GM21825 (cell line): ENCODE measurements around the gene MED12L.

Experiments used
- ATAC-seq: cut with Tn5 transposase; IDR thresholded peaks from one replicate; pipeline ENCODE4 v1.9.1; 2021; ENCODE audit warnings: mild to moderate bottlenecking, moderate library complexity; ENCODE audit not compliant: unreplicated experiment

Gene MED12L

DNA sequence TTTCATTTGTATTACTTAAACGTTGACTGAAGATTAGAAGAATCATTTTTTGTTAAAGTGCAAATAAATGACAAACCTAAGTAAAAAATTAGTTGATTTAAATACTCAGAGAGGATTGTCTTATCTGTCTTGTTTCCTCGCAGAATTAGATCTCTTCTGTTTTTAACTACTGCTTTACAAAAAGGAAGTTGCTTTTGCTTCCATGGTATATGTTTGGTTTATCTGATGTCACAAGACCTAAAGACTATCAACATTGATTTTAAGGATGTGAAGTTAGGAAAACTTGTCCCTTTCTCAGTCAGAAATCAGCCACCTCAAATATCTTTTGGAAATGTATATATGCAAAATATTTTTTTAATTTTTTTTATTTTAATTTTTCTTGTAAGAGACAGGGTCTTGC is 88.9 kb downstream of the MED12L start:
- no peak for ATAC-seq

DNA sequence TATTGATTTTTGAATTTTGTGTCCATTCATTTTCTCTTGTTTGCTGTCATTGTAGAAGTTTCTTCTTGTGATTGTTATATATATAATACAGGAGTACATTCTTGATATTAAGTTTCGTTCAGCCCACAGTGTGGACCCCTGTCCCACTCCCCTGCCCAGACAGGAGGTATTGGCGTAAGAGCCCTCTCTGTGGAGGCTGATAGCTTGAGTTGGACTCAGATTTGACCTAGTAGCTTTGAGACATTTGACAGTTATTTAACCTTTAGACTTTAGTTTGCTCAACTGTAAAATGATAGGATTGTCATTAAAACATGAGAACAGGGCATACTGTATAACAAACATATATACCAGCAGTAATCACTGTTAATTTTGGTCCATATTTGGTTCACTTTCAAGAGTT is 90.5 kb downstream of the MED12L start:
- ATAC-seq = no peak

DNA sequence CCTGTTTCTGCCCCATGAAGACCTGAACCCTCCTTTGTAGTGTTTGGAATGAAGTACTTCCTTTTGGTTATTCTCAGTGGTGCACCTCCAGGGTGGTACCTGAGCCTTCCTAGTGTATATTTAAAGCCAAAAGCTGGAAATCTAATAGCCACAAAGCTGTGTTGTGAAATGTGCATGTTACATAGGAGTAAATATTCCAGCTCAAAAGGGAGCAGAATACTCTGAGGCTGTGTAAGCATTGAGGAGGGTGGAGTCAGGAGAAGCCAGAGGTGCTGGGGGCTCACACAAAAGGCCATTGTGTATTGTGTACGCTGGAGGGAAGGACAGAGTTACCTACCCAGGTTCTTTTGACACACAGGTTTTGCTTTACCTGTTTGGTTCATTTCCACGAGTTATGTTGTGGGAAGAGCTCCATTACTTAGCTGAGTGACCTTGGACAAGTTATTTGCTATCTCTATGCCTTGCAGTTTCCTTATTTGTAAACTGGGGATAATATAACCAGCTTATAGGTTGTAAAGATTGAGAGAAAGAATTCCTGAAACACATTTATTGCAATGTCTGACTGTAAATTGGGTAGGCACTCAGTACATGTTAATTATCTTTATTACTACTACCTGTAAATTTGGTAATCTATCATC is 92.9 kb downstream of the MED12L start:
- no peak for ATAC-seq

DNA sequence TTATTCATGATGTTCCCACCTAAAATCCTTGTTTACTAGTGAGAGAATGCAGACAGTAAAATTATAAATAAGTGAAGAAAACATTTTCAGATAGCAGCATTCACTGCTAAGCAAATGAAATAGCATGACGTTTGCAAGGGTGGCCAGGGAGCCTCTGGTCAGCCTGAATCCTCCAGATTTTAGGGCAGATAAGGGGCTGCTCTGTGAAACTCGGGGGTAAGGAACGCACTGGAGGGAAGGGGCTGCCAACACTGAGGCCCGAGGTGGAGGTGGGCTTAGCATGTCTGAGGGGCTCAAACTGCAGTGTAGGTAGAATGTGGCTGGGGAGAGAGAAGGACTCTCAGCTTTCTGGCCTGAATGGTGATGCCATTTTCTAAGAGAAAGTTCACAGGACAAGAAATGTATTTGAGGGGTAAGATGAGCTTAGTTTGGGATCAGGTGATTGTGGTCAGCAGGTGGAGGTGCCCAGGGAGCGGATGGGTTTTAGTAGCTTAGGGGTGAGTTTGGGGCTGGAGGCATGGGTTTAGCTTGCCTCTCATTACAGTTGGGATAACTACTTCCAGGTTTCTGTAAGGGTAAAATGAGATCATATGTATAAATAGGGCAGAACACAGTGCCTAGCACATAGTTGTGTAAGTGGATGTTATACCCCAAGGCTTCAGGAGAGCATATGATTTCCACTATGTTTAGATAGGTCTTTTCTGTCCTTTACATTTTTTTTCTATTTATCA is 97.0 kb downstream of the MED12L start:
- ATAC-seq = no peak

DNA sequence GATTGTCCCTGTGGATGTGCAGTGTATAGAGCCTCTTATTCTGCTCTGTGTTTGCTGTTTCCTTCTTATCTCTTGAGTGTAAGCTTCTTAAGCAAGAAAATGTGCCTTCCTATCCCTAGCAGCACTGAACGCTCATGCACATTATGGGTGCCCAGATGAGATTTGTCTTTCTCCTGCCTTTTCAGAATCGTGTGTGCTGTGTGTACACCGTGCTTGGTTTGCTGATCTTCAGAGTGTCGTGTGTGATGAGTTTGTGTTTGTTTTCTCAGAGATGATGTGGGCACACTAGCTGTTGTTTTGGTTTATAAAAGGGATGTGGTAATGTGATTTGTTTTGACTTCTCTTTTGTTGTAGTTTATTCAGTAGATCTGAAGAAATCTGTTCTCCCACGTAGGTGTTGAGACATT is 97.8 kb downstream of the MED12L start:
- ATAC-seq = no peak

DNA sequence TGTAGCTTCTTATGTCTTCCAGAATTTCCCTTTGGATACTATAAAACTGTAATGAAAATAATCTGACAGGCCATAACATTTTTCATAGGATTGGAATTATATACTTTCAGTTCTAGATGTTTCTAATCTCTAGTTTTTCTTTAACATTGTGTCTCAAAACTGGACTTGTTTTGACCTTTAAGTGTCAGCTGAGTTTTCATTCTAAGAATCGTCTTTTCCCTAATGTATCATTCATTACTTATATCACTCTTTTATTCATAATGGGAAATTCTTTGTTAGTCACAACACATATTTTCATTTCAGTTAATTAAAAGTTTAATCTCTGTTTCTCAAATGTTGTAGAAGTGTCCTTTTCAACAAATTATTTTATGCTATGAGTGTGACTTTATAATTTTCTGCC is 105.6 kb downstream of the MED12L start:
- ATAC-seq = no peak

DNA sequence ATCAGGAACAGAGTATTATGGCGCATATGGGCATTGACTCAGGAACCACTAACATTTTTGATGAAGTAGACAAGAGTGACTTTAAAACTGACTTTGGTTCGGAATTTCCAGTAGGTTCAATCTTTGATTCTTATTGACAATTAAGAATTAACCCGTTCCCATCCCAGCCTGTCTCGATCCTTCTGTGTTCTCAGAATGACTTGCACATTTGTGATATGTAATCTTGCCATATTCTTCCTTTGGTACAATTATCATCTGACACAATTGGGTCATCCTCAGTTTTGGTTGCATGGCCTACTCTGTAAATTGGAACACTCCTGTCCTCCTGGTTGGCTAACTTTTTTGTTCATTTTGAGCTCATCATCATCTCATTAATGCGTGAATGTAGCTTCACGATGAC is 107.1 kb downstream of the MED12L start:
- ATAC-seq = no peak

DNA sequence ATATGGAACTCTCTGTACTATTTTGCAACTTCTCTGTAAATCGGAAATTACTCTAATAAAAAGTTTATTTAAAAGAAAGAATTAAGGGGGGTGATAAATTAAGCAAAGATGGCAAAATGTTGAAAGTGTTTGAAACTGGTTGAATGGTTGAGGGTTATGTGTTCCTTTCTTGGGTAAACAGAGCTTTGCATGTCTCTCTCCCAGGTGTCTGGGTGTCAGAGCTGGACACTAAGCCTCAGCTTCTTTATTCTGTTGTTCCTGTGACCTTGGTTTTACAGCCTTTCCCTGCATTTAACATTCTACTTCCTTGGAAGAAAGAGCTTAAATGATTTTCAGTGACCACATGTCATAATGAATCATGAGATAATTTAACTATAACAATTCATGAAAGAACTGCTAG is 110.4 kb downstream of the MED12L start:
- ATAC-seq = no peak

DNA sequence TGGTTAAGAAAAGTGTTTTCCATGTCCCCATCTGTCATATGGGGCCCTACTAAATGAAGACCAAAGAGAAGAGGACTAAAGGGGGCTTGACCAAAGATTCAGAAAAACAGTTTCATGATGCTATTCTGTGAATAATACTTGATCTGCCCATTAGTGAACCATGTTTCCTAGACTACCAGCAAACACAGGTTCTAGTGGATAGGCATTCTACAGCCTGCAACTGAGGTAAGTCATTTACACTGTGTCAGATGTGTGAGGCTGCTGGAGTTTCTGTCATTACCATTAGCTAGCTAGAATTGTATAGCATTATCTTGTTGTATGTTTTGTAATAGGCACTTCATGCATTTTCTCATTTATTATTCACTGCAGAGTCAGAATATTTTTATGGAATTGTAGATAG is 111.0 kb downstream of the MED12L start:
- ATAC-seq = no peak

DNA sequence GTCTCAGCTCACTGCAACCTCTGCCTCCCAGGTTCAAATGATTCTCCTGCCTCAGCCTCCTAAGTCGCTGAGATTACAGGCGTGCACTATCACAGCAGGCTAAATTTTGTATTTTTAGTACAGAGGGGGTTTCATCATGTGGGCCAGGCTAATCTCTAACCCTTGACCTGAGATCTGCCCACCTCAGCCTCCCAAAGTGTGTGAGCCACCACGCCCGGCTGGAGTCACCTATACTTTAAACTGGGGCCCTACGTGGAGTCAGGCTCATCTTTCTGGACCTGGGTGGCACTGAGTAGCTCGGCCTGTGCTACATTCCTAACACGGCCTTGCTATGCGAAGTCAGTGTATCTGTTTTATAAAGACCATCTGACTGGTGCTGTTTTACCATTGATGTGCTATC is 111.8 kb downstream of the MED12L start:
- no peak for ATAC-seq

DNA sequence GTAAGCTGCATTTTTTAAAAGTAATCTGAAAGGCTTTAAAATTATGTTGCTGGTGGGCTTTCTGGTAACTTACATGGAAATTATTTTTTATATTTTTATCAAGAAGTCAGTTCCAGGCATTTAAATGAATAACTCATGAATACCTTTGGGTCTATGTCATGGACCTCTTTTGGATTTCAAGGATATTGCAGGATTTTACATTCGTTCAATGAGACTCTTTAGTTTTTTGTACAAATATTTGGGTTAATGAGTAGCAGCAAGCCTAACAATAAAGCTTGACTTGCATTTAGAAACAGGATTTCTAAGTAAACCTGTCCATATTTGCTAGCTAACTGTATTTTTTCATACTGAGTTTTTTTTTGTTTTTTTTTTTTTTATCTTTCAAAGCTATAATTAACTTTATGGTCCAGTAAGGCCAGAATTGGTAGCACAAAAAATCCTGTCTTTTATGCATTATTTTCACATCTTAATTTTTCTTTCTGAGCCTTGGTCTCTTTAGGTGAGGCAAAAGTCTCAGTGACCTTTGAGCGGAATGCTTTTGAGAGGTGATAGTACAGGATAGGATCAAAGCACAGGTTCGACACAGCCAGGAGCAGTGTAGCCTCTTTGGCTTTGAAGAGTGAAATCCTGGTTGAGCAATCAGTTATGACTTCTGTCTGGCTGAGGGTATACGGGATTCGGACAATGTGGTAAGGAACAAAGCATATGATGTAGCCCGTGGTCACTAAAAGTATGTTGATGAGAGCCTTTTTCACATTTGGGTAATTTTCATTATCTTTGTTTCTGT is 112.7 kb downstream of the MED12L start:
- no peak for ATAC-seq

DNA sequence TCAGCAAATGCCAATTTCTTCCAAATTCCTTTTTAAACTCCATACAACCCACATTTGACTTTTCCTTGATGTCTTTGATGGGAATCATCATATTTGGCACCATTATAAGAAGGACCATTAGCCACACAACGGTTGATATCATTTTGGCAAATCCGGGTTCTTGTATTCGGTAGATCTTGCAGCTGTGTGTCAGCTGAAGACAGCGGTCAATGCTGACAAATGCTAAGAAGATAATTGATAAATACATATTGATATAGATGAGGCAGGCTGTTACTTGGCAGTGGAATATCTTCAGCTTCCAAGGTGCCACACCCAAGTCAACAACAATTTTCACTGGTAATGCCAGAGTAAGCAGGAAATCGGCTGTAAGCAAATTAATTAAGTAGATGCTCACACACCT is 113.4 kb downstream of the MED12L start:
- no peak for ATAC-seq

DNA sequence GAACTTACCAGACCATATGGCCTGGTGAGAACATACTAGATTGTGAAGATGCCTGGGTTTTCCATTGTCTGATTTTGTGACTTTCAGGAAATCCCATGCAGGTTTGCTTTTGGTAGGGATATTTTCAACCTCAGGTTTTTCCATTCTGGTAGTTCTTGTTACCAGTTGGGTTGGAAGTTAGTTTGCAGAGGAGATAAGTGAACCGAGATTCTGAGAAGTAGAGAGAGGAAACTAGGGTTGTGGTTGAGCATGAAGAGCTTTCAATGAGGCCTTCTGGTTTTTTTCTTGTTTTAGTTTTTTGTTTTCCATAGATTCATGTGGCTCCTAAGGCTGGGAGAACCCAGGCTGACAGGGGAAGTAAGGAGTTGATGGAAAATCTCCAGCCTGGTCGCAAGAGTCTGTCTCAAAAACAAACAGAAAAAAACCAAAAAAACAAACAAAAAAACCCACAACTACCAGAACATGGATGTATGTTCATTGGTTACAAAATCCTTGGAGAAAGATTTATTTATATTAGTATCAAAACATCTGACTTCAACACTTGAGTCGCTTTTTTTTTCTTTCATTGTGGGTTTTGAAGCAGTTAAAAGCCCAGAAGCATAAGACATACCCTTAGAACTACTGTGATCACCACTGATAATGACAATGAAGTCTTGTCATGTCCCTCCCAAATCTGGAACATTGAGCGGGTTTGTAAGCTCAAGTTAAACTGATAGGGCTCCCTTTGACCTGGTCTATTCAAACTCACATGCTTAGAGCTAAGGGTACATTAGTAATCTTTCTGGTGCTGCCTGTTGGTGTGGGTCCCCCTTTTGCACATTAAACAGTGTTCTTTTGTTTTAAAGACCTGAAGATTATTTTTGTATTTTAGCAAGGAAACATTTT is 114.3 kb downstream of the MED12L start:
- ATAC-seq = no peak

DNA sequence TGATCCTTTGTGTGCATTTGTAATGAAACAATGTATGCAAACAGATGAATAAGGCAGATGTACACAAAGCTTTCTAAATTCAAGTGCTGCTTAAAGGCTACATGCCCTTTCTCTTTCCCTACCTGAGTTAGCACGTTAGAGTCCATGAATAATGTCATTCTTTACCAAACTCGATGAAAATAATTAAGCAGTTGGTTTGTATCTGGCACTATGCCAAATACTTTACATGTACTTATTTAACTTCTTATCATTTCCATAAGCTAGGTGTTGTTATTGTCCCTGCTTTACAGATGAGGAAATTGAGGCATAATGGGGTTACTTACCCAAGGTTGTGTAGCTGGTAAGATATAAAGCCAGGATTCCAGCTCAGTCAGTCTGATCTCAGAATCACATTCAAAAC is 115.1 kb downstream of the MED12L start:
- ATAC-seq = no peak

DNA sequence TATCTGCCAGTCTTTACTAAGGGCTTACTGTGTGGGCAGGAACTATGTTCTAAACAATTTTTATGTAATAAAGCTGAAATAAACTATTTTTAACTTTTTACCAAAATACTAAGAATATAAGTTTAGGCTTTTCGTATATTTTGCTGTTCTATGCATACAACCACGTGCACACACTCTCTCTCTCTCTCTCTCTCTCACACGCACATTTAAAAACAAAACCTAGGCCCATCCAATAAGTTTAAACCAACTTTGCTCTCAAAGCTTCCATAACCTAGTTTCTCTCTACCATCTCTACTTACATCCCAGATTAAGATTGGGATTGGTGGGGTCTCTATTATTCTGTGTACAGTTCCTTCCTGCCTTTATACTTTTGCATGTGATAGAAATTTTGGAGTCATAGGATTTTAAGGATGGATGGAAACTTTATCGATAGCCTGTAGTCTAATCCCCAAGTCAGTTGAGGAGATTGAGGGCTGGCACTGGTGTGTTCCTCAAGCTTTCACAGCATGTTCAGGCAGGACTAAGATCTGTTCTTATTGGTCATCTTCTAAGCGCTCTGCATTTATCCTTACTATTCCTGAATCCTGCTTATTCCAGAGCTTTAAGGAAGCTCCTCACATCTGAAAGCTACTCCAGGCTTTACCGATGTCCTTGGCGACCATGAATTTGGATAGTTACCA is 115.7 kb downstream of the MED12L start:
- no peak for ATAC-seq

DNA sequence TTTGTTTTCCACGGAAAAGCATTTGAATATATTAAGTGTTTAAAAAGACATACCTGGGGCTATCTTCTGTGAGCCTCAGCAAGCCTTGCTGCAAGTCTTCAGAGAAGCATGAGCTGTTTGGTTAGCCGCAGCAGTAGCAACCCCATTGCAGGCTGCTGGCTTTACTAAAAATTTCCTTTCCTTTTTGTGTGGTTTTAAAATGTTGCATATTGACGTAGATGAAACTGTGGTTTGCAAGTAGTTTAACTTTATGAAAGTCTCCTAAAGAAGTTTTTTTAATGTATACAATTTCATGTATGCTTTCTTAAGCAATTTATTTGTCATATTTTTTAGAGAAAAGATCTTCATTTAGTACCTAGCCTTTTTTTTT is 117.6 kb downstream of the MED12L start, which contains the start of gene GPR171:
Gene GPR171 (minus strand): TSS at position 166 of the 370 bp plus-strand sequence. CDS start 3,830 bp downstream, outside the sequence.
- ATAC-seq = peak; percentile 90

DNA sequence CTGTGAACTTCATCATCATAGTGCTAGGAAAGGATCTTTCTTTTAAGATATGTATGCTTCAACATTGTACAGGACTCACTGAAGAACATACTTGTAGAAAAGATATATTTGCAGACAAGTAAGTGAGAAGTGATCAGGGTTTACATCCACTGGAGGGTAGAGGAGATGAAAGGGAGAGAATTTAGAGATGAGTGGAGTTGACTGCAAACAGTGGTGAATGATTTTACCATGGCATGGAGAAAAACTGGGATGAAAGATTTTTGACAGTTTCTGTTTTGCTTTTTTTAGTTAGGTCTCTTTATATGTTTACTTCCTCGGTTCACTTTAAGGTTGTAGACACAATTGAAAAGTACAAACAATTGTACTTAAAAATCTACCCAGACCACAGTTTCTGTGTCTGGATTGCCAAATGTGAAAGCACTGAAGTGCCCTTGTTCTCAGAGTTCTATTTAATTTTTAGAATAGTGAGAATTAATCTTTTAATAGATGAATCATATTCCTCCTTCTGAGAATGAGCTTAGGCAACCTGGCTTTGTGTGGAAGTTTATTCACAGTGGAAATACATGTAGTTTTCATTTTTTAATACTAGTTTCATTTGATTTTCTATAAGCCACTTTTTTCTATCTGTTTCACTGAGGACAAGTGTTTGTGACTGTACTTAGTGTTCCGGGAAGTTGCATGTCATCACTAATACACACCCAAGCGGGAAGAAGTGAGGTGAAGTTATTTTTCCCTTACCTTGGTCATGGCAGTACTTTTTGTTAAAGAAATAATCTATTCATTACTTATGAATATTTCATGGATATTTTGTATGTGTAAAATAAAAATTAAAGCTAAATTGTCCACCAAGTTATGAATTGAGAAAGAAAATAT is 119.3 kb downstream of the MED12L start:
- ATAC-seq = no peak

DNA sequence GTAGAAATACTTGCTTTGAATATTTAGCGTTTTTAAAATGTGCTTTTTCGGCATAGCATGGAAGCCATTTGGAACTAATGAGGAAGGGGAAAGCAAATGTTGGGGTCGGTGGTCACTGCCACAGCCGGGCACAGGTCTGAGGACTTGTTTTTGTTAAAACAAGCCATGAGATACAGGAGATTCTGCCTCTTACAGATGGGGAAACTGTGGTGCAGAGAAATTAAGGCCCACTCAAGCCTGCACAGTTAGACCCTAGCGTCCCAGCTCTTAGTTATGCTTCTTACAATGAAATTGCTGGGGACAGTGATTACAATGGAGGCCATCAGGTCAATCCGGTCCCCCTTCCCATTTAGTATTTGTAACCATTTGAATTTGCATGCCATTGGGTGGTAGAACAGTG is 120.0 kb downstream of the MED12L start:
- no peak for ATAC-seq

DNA sequence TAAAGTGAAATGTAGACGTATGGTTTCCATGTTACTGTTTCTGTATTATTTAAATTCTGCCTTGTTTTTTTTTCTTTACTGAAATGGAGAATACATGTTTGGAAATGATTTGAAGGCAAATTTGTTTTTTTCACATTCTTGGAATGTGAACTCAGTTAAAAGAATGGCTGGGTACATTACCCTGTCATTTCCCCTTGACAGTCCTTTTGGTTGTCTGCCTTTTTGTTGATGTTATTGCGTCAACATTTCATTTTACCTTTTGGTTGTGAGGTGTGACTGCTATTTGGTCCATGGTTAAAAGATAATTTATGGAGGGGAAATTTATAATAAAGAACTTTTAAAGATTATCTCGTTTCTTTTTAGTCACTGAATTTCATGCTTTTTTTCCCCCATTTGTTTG is 120.7 kb downstream of the MED12L start:
- ATAC-seq = no peak
